GM19467 (cell line): Measurements from ENCODE around the gene TIMM10.

Source experiments
- ATAC-seq: cut with Tn5 transposase; IDR thresholded peaks from one replicate; pipeline ENCODE4 v1.9.1; 2021; ENCODE audit warnings: mild to moderate bottlenecking, moderate library complexity; ENCODE audit not compliant: unreplicated experiment

The TIMM10 gene

DNA sequence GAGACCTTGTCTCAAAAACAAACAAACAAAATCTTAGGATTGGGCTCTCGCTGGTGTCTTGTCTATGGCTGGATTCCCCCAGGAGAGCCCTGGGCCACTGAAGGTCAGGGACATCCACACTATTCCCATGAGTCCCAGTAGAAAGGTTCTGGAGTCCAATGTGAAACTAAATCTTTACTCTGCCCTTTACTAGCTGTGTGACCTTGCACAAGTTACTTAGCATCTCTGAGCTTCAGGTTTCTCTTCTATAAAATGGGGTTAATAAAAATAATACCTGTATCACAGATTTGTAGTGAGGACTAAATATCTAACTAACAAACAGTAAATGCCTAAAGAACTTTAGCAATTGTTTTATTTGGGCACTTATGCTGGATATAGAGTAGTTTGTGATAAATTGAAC, 24.0 kb downstream of the TIMM10 start:
- no peak for ATAC-seq

DNA sequence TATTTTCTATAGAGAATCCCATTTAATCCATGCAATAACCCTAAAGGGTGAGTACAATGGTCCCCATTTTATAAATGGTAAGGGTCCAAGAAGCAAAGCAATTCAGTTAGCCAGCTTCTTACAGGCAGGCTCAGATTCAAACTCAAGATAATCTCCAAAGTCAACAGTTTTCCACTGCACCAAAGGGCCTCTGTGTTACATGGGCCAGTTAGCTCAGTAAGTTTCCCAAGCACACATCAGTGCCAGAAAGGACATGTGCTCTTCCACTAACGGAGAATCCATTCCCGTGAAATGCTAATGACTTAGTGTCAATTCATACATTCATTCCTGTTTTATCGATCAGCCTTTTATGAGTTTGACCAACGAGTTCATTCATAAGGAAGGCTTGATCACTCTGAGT, 26.0 kb downstream of the TIMM10 start:
- ATAC-seq, result no peak

DNA sequence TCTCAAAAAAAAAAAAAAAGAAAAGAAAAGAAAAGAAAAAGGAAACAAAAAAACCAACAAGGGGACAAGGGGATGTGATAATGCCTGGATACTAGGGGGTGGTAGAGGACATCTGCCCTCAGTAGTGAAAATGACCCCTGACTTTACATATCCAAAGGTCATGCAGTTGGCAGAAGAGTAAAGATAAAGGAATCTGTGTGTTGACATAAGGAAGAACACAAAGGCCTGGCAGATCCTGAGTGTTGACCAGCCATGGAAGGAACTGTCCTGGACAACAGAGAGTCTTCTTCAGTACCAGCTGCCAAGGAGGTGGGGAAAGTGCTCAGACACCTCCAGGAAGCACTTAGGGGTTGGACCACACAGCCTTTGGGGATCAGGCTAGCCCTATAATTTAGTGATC, 27.7 kb downstream of the TIMM10 start:
- ATAC-seq, result no peak

DNA sequence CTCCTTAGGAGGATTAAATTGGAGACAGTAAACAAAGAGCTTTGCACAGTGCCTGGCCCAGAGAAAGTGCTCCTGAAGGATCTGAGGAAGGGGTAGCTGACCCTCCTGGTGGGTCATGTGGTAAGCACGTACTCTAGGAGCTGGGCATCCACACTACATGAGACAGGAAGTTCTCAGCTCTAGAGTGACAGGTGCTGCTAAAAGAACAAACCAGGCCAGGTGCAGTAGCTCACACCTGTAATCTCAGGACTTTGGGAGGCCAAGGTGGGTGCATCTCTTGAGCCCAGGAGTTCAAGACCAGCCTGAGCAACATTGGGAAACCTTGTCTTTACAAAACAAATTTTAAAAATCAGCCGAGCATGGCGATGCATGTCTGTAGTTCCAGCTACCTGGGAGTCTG, 28.2 kb downstream of the TIMM10 start:
- no peak for ATAC-seq

DNA sequence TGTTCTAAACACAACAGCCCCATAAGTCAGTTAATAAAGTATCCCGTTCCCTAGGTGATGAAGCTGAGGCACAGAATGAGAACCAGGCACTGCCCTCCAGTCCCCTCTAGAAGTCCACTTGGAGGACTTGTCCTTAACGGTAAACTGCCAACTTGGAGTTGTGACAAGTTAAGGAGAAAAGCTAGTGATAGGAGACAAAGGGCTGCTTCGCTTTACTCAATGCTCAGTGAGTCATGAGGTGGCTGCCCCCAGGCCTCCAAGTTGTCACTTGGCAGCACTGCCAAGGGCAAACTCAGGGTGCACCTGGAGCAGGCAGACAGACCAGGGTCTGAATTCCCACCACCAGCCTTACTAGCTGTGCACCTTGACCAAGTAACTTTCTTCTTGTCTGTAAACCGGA, 28.6 kb downstream of the TIMM10 start:
- no peak for ATAC-seq

DNA sequence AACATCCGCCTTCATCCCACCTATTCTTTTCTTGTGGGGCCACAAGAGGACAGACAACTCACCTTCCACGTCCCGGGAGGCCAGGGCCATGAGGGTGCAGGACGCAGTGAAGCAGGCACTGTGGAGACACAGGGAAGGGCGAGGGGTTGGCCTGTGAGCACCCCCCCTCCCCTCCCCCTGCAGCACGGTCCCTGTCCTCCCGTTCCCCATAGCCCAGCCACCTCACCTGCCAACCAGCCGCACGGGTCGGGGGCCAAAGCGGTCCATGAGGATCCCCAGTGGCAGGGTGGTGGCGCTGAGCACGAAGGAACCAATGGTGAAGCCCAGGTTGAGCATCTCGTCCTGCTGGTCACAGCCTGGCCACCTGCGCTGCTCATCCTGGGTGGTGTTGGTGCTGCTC, 29.6 kb downstream of the TIMM10 start:
- no peak for ATAC-seq

DNA sequence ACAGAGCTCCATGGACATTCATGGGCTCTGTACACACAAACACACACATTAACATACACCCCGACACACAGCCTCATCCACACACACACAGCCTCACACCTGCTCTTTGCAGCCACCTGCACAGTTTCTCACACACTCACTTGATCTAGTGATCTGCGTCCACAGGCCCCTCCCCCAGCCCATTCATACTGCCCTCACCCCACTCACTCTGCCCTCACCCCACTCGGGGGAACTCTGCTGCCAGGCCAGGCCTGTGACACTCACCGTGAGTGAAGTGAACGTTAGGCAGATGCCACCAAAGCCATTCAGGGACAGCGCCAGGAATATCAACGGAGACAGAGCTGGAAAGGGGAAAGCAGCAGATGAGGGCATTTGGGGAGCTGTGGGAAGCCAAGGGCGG, 30.0 kb downstream of the TIMM10 start:
- no peak for ATAC-seq

DNA sequence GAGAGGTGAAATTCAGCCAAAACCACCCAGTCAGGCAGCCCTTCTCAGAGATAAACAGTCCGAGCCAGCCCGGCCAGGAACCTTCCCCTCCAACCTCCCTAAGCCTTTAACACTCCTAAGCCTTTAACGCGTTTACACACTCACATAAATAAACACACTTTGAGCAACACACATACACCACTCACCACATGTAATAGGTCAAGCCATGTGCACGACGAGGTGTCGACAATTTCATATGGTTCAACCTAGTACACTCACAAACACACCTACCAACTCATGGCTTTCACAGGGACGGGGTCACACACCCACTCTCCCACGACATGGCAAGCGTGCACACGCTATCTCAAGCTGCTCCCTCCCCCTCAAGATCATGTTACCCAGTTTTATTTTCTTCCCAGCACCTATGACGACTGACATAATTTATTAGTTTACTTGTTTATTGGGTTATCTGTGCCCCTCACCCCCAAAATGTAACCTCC, 30.5 kb downstream of the TIMM10 start:
- ATAC-seq, result no peak

DNA sequence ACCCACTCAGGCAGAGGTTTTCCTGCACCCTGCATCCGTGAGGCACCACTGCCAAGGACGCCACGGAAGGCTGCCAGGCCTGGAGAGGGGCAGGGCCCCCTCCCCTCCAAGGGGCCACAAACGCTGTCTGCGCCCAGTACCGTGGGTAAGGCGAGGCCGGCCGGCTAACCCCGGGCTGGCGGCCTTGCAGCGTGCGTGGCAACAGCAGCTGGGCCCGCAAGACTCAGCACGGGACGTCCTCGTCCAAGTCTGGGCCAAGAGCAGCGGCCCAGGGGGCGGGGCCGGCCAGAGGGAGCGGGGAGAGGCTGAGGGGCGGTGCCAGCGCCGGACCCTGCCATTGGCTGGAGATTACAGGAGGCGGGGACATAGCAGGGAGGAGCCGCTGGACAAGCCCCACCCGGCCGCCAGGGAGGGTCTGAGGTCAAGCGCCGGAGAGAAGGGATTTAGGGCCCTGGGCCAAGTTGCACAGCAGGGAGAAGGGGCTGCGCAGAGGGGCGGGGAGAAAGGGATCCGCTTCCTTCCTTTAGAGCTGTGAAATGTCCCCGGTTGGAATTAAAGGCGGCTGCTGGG, 31.1 kb downstream of the TIMM10 start:
- ATAC-seq, result peak; percentile 95

DNA sequence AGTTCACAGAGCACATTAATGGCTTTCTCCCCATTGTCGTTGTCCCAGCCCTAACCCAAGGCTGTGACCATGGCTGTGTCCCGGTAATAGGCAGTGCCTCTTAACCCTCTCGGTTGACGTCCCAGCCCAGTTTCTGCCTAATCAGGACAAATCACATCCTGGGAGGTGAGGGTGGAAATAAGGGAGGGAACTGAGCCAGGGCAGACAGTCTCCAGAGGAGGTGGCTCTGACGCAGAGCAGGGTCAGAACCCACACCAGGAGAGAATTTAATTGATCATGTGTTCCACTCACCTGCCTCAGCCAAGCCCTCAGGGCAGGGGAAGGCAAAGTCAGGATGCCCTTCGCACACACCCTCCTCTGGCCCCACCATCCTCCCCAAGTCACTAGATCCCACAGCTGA, 32.0 kb downstream of the TIMM10 start:
- no peak for ATAC-seq

DNA sequence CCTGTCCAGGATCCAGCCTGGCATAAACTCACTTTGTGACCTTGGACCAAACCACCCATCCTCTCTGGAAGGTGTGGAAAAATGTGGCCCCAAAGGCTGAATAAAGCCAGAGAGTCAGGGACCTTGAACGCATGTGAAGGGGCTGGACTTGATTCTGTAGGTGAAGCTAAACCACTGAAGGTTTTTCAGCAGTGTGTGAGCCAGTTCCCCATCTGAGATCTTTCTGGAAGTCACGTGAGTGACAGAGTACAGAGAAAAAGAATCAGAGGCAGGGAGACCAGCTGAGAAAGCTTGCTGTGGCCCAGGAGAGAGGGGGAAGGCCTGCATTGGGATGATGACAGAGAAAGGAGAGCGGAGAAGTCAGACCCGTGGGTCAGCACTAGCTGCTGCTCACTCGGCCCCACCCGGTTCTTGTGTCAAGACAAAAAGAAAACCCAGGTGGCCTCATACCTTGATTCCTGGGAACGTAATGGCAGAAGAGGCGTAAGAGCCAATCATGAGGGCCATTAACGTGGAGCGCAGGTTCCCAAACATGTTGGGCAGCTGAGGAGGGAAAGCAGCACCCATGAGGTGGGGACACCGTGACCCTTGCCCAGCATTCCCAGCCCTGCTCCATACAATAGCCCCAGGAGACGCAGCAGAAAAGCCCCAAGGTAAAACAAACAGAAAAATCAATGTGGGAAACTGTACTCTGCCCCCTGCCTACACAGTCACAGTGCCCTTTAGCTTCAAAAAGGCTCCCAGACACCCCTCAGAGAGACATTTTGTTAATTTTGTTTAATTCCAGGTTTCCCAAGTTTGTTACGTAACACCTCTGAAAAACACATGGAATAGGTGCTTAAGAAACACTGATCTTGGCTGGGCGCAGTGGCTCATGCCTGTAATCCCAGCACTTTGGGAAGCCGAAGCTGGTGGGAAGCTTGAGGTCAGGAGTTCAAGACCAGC, 33.0 kb downstream of the TIMM10 start:
- no peak for ATAC-seq

DNA sequence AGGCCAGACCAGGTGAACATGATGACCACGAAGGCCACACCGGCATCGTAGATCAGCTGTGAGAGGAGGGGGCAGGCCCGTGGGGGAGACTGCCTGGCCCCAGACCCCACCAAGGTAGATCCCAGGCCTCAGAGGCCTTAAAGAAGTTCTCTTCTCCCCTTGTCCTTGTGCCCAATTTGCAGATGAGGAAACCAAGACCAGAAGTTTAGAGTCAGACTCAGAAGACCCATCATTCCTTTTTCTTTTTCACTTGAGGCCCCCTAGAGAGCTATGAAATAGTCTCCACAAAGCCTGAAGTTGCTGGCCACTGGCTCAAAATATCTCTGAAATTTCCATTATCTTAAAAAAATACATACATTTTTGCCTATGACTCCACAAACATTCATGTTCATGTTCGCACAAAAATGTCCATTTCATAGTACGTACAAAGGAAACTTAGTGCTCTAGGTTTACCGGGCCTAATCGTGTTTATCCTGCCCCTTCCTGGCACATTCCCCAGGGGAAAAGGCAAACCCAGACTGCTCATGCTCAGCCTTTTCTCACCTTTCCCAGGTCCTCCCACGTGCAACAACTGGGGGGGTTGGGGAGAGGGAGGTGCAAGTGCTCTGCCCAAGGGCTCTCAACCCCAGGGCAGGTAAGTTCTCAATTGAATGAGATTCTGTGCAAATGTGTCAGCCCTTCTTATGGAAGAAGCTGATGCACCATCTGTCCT, 34.3 kb downstream of the TIMM10 start:
- ATAC-seq, result no peak

DNA sequence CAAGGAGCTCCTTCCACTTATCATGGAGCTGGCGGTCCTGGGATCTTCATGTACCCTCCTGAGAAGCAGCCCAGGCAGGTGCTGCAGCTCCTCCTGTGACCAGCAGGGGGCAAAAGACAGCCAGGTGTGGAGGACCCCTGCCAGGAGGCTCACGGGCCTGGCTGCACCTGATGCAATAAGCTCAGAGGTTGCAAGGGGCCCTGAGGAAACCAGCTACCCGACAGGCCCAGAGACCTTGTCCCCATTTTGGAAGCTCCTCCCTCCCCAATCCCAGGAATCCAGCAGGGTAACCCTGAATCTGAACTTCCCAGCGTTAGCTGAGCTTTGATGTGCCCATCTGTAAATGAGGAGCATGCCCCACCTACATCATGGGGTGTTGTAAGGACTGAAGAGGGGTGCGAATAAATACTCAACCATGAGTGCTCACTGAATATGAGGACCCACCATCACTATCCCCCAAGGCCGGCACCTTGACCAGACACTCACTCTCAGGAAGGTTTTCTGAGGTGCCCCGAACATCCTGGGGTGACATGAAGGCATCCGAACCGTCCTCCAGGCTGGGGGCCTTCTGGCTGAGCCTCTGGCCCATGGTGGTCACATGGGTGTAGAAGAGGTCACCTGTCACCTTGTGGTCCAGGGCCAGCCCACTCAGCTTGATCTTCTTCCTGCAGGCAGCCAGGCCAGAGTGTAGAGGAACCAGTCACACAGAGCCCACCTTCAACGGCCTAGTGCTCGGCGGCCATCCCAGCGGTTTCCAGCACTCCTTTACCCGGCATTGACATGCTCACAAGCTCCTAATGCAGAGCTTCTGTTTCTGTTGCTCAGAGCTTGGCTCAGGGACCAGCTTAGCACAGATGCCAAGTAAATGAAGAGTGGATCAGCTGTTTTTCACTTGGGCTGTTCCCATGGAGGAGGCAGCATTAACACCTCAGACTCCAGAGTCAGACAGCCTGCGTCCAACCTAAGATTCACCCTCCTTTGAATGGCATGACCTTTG, 36.7 kb downstream of the TIMM10 start:
- no peak for ATAC-seq

DNA sequence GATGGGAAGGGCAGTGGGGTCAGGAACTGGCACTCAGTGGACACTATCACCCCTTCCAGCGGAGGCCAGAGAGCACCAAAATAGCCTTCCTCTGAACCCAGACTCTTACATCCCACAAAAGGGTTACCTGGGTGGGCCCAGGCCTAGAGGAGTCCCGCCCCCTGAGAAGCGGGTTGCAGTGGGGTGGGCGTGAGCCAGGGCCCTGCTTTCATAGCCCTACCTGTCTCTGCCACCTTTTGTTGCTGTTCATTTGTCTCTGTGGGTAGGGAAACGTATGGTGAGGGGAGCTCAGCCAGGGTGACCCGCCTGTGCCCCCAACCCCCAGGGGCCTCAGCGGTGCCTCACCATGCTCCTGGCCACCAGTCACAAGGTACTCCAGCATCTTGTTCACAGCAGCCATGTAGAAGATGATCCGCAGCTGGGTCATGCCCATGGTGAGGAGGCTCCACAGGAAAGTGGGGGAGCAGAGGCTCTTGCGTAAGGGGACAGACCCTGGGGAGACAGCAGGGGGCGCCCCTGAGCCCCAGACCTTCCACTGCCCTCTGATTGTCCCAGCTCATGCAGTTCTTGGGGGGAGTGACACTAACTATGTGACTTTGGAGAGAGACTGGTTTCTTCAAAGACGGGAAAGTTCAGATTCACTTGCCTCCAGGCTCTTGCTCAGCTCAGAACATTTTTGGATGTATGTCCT, 39.0 kb downstream of the TIMM10 start:
- no peak for ATAC-seq

DNA sequence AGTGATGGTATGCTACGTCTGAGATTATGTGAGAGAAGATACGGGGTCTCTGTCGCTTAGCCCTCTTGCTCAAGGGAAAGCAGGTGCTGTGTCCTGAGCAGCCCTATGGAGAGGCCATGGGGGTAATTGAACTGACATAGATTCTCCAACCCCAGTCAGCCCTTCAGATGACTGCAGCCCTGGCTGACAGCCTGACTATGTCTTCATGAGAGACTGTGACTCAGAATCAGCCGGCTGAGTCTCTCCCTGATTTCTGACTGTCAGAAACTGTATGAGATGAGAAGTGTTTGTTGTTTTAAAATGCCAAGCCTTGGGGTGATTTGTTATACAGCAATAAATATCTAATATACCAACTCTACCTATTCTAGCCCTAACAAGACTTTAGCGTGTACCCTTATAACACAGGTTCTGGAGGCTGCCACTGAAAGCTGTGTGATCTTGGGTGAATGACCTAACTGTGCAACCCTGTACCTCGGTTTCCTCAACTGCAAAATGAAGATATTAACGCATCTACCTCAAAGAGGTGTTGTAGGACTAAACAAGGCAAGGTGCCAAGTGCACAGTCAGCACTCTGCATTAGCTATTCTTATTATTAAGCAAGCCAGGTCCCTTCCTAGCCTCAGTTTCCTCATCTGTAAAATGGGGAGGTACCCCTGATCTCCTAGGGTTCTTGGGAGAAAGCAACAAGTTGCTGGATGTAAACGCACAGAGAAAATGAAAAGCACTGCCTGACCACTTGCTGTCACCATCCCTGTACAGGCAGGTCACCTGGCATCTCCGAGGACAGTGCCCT, 39.9 kb downstream of the TIMM10 start:
- no peak for ATAC-seq

DNA sequence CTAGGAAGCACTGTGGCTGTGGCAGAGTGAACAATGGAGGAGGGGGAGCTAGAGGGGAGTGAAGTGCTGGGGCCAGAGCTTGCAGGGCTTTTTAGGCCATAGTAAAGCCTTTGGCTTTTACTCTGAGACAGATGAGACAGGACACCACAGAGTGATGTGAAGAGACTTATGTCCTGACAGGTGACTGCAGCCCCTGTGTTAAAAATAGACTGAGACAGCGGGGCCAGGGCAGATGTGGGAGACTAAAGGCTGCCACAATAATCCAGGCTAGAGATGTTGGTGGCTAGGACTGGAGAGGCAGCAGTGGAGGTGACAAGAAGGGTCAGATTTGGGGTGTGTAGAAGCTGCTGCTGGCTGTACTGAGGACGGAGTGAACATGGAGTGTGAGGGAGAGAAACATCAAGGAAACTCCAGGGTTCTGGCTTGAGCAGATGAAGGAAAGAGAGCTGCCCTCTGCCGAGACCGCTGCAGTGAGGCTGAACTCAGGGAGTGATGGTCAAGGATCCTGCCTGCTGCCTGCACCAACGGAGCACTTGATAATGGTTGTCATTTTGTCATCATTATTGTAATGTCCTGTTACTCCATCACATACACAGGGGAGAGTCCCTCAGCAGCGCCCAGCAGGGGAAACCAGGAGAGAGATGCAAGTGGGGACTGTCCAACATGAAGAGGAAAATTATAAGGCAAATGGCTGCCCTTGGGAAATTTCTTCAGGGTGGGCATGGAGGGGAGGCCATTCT, 42.5 kb downstream of the TIMM10 start:
- no peak for ATAC-seq

DNA sequence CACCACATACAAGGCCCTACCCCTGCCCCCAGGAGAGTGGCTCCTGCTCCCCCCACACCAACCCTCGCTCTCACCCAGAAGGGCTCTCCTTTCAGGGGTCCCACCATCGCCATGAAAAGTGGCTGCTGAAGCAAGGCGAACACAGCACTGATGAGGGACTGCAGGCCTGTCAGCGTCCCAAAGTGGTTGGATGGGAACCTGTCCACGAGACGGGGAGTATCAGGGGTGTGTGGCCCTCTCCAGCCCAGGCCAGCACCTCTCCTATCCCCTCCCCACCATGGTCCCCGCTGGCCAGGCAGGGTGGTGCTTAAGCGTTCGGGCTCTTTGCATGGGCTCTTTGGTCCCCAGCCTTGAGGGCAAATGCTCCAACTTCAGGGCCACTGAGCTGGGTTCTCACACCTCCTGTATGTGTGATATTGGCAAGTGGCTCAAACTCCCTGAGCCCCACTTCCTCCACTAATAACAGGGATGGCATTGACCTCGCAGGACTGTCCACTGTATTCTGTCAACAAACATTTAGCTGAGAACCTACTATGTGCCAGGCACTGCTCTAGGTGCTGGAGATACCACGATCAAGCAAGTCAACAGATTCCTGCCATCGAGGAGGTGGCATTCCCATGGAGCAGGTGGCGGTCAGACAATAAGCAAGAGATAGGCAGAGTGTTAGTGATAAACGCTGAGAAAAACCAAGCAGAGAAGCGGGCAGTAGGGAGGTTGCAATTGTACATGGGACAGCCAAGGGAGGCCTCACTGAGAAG, 43.4 kb downstream of the TIMM10 start:
- ATAC-seq, result no peak
